MM.1S (cell line): ENCODE measurements around the gene NR6A1.

Experiments
- DNase-seq: peaks from one replicate; pipeline ENCODE4 v3.0.0-alpha.2; 2015
- H2AFZ ChIP-seq: fragments of 300-600 bp; sonication (generic); 2 replicates; pipeline ENCODE4 v1.6.0; 2016; ENCODE audit warnings: antibody characterized with exemption, low read length
- H3F3A ChIP-seq: fragments of 300-600 bp; sonication (generic); 2 replicates; pipeline ENCODE4 v1.6.1; 2016; ENCODE audit warnings: mild to moderate bottlenecking, antibody characterized with exemption, low read length, moderate library complexity, mixed read lengths; ENCODE audit not compliant: insufficient read depth
- H3K27ac ChIP-seq: fragments of 300-600 bp; sonication (generic); 2 replicates; pipeline ENCODE4 v1.5.1; 2016; ENCODE audit warnings: mild to moderate bottlenecking, low read length
- H3K27me3 ChIP-seq: fragments of 300-600 bp; sonication (generic); replicated peaks from 2 replicates; pipeline ENCODE4 v1.6.0; 2016; ENCODE audit warnings: low read length; ENCODE audit not compliant: insufficient read depth
- H3K36me3 ChIP-seq: fragments of 300-600 bp; sonication (generic); replicated peaks from 2 replicates; pipeline ENCODE4 v1.6.1; 2016; ENCODE audit warnings: mild to moderate bottlenecking, low read length, mixed read lengths; ENCODE audit not compliant: insufficient read depth
- H3K4me1 ChIP-seq: fragments of 300-600 bp; sonication (generic); 2 replicates; pipeline ENCODE4 v1.6.1; 2016; ENCODE audit warnings: low read length, mixed read lengths
- H3K4me2 ChIP-seq: fragments of 300-600 bp; sonication (generic); 2 replicates; pipeline ENCODE4 v1.6.0; 2016; ENCODE audit warnings: low read depth, low read length
- H3K4me3 ChIP-seq: fragments of 300-600 bp; sonication (generic); 2 replicates; pipeline ENCODE4 v1.5.1; 2016; ENCODE audit warnings: low read length, mixed read lengths
- H3K79me2 ChIP-seq: fragments of 300-600 bp; sonication (generic); 2 replicates; pipeline ENCODE4 v1.6.1; 2016; ENCODE audit warnings: mixed run types, low read length, mixed read lengths
- H3K9ac ChIP-seq: fragments of 300-600 bp; sonication (generic); 2 replicates; pipeline ENCODE4 v1.6.1; 2016; ENCODE audit warnings: low read length, mixed read lengths
- H3K9me2 ChIP-seq: fragments of 300-600 bp; sonication (generic); replicated peaks from 2 replicates; pipeline ENCODE4 v1.6.1; 2016; ENCODE audit warnings: mild to moderate bottlenecking, low read length, mixed read lengths; ENCODE audit not compliant: insufficient read depth
- H3K9me3 ChIP-seq: fragments of 300-600 bp; sonication (generic); replicated peaks from 2 replicates; pipeline ENCODE4 v1.6.1; 2016; ENCODE audit warnings: mild to moderate bottlenecking, low read length, mixed read lengths; ENCODE audit not compliant: insufficient read depth
- H4K20me1 ChIP-seq: fragments of 300-600 bp; sonication (generic); 2 replicates; pipeline ENCODE4 v1.6.1; 2016; ENCODE audit warnings: mild to moderate bottlenecking, low read length, moderate library complexity, mixed read lengths; ENCODE audit not compliant: insufficient read depth
- CTCF ChIP-seq: fragments of 300-600 bp; sonication (generic); IDR thresholded peaks from 2 replicates; pipeline ENCODE4 v1.5.1; 2016; ENCODE audit warnings: antibody characterized with exemption, low read length, mixed read lengths
- EZH2 ChIP-seq: fragments of 300-600 bp; sonication (generic); optimal IDR thresholded peaks from 2 replicates; pipeline ENCODE3; 2017; ENCODE audit warnings: low read depth, mild to moderate bottlenecking, antibody characterized with exemption, low read length, mixed read lengths
- EZH2phosphoT487 ChIP-seq: fragments of 300-600 bp; sonication (generic); IDR thresholded peaks from 2 replicates; pipeline ENCODE4 v1.6.1; 2018; ENCODE audit warnings: antibody characterized with exemption, low read length

Gene NR6A1

GRCh38 chr9:124595743-124596142 lies 175.4 kb downstream of the NR6A1 start:
- no peak for DNase-seq
- Histone ChIP-seq H3F3A (no peaks in the 10 kb centered on the region), H3K27me3 (no peaks in the 10 kb centered on the region), H4K20me1 (no peaks in the 10 kb centered on the region), H3K4me1 (no peaks in the 10 kb centered on the region), H3K36me3 (no peaks in the 10 kb centered on the region), H3K9me3 (no peaks in the 10 kb centered on the region), H3K27ac (no peak overlapping the region), H3K4me2 (no peak overlapping the region), H3K9ac (no peak overlapping the region), H3K9me2 (no peaks in the 10 kb centered on the region), H3K4me3 (no peak overlapping the region), H2AFZ (no peak overlapping the region), H3K79me2 (no peaks in the 10 kb centered on the region)
- no peak for TF ChIP-seq CTCF
- TF ChIP-seq EZH2, result no peak
- no peak for TF ChIP-seq EZH2phosphoT487

- Histone ChIP-seq H3K4me1 (no peaks in the 10 kb centered on the region), H2AFZ (no peak overlapping the region), H3K36me3 (no peaks in the 10 kb centered on the region), H3K4me3 (no peak overlapping the region), H3K9me2 (no peaks in the 10 kb centered on the region), H3K9ac (no peak overlapping the region), H3K4me2 (no peak overlapping the region), H4K20me1 (no peaks in the 10 kb centered on the region), H3K9me3 (no peaks in the 10 kb centered on the region), H3K79me2 (no peaks in the 10 kb centered on the region), H3K27me3 (no peaks in the 10 kb centered on the region), H3F3A (no peaks in the 10 kb centered on the region), H3K27ac (no peak overlapping the region)
- TF ChIP-seq EZH2phosphoT487 (no peak), EZH2 (no peak), CTCF (no peak)
- DNase-seq, result no peak
These were observed 176.4 kb downstream of the NR6A1 start for GRCh38 chr9:124594673-124595072.

GRCh38 chr9:124594225-124594624 lies 176.9 kb downstream of the NR6A1 start:
- Histone ChIP-seq H3K27ac (no peak overlapping the region), H3K4me1 (no peaks in the 10 kb centered on the region), H3K27me3 (no peaks in the 10 kb centered on the region), H3K4me2 (no peak overlapping the region), H3K9me3 (no peaks in the 10 kb centered on the region), H3K36me3 (no peaks in the 10 kb centered on the region), H3K9me2 (no peaks in the 10 kb centered on the region), H3F3A (no peaks in the 10 kb centered on the region), H3K4me3 (no peak overlapping the region), H3K9ac (no peak overlapping the region), H2AFZ (no peak overlapping the region), H4K20me1 (no peaks in the 10 kb centered on the region), H3K79me2 (no peaks in the 10 kb centered on the region)
- no peak for TF ChIP-seq EZH2phosphoT487
- TF ChIP-seq CTCF, result no peak
- TF ChIP-seq EZH2, result no peak
- DNase-seq, result no peak
